Measurements from ENCODE around the gene ADAMTS20. TPM values are rescaled to one million over a fixed set of nuclear protein-coding genes. Genes with fewer than 3 reads are reported as not detected.
A peak's percentile ranks its signal among the peaks of the same experiment; 100 is the strongest.

The ADAMTS20 gene
- total and polyA plus RNA-seq, 5 donors, result not detected

DNA sequence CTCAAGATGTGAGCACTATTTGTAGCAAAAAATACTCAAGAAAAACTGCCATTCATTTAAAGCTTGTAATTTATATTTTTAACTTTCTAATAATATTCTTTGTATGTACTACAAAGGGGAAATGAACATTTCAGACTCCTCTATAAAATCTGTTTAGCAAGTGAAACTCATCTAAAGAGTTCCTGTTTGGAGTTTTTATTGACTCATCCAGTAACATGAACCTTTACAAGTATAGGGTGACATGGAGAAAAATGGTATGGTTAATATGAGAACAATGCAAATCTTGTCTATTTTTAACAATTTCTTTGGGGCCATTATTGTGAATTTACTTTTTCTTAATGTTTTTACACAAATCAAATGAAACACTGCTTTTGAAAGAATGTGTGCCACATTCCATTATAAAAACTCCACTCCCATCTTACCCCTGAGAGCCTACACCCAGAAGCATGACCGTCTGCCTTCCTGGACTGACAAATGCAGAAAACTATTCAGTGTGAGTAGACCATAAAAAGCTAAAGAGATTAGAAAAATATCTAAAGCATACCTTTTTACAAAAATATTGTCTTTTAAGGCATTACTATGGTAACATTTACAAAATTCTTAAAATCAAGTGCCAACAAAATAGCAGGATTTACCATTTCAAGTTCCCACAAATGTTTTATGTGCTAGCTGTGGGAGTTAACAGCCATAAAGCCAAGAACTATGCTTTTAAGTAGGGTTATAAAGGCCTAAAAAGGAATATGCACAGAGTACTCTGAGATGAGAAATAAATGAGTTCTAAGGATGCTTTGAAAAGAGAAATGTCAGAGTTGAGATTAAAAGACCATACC lies 144.0 kb downstream of the ADAMTS20 start:
- no peak for DNase-seq

DNA sequence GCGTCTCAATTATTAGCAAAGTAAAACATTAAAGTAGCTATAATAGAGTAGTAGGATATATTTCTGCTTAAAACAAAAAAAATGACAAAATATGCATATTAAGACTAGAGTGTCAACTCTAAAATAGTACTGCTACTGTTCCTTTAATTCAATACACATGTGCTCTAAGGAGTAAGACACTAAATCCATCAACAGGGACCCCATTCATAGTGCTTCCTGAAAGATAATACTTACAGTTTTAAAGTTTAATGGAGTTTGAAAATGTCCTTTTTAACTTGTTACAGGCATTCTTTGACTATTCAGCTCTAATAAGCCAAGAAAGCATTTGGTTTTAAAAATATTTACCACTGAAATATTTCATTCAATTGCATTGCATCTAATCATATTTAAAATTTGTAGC lies 145.2 kb downstream of the ADAMTS20 start:
- intact Hi-C loops (cut with DNase I), result no loop called here
- 87% methylated on average over 1 of the region's 1 CpG for WGBS
- H3K27me3 ChIP-seq (ENCODE audit: control insufficient read depth, insufficient read depth), result no peaks in the 10 kb centered on the region
- H3K9me3 ChIP-seq (ENCODE audit: control insufficient read depth, low read length), result no peaks in the 10 kb centered on the region
- no peak for DNase-seq
- no peak overlapping the region for H3K27ac ChIP-seq (ENCODE audit: low read length)
- no peak overlapping the region for H3K4me3 ChIP-seq (ENCODE audit: low read length)
- H3K4me1 ChIP-seq (ENCODE audit: control insufficient read depth, insufficient read depth, low read length), result no peaks in the 10 kb centered on the region
- no peak for ATAC-seq

More for the DNA sequence above, 144.0 kb downstream of the ADAMTS20 start:
- Histone ChIP-seq H3K9me3 (ENCODE audit: control insufficient read depth, low read length) (no peaks in the 10 kb centered on the region), H3K27me3 (ENCODE audit: control insufficient read depth, insufficient read depth) (no peaks in the 10 kb centered on the region), H3K4me3 (ENCODE audit: low read length) (no peak overlapping the region), H3K27ac (ENCODE audit: low read length) (no peak overlapping the region), H3K4me1 (ENCODE audit: control insufficient read depth, insufficient read depth, low read length) (no peaks in the 10 kb centered on the region)
- no peak for ATAC-seq
- 52% methylated on average over 1 of the region's 1 CpG for WGBS
- intact Hi-C loops (cut with DNase I), result no loop called here

DNA sequence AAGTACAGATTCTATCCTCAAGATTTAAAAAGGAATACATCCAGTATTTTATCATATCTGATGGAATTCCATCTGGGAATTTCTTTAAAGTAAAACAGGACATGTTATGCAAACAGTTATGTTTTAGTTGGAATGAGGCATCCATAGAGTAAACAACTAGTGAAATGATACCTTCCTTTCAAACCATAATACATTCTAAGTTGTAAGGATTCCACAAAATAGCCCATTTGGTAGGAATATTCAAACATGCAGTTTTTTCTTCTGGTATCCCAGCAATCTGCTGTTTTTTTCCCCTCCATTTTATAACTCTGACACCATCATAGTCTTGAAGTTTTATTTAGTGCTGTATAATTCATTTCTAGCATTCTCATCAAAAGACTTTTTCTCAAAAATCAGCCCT lies 149.6 kb downstream of the ADAMTS20 start:
- Histone ChIP-seq H3K27ac (ENCODE audit: low read length) (no peak overlapping the region), H3K4me1 (ENCODE audit: control insufficient read depth, insufficient read depth, low read length) (no peaks in the 10 kb centered on the region), H3K9me3 (ENCODE audit: control insufficient read depth, low read length) (no peaks in the 10 kb centered on the region), H3K4me3 (ENCODE audit: low read length) (no peak overlapping the region), H3K27me3 (ENCODE audit: control insufficient read depth, insufficient read depth) (no peaks in the 10 kb centered on the region)
- ATAC-seq, result no peak
- DNase-seq, result no peak
- intact Hi-C loops (cut with DNase I), result no loop called here

DNA sequence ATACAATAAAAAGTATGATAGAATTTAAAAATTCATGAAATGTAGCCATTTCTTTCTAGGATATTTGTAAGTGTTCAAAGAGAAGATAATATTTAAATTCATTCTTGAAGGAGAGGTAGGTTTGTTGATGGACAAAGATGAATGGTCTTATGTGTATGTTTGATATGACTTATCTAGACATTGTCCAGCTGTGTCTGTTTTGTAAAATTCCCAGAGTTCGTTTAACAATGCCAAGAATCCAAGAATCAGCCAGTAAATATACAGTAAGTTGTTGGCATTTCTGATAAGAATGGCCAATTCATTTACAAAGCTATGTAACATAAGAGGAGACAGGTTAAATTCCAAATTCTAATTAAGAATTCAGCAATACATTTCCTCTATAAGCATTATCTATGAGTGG lies 150.9 kb downstream of the ADAMTS20 start:
- Histone ChIP-seq H3K27me3 (ENCODE audit: control insufficient read depth, insufficient read depth) (no peaks in the 10 kb centered on the region), H3K4me3 (ENCODE audit: low read length) (no peak overlapping the region), H3K27ac (ENCODE audit: low read length) (no peak overlapping the region), H3K9me3 (ENCODE audit: control insufficient read depth, low read length) (no peaks in the 10 kb centered on the region), H3K4me1 (ENCODE audit: control insufficient read depth, insufficient read depth, low read length) (no peaks in the 10 kb centered on the region)
- intact Hi-C loops (cut with DNase I), result no loop called here
- WGBS, result 15% methylated on average over 1 of the region's 1 CpG
- ATAC-seq (no peak), DNase-seq (no peak)

DNA sequence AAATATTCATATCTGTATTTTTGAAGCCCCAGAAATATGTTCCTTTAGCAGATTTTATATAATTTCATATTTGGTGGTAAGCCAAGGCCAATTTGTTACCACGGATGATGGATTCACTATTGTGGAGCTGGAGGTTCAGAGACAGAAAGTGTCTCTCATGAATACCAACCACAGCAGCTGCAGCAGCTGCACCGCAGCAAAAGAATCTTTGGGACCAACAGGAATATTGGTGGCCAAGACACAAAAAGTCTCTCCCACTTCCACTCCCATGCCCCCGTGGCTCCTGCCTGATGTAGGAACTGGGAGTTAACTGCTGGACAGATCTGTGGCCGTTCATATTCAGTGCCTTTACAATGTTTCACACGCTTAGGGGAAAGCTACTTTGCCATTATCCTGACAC lies 155.3 kb downstream of the ADAMTS20 start:
- Histone ChIP-seq H3K4me1 (ENCODE audit: control insufficient read depth, insufficient read depth, low read length) (no peaks in the 10 kb centered on the region), H3K27ac (ENCODE audit: low read length) (no peak overlapping the region), H3K9me3 (ENCODE audit: control insufficient read depth, low read length) (no peaks in the 10 kb centered on the region), H3K27me3 (ENCODE audit: control insufficient read depth, insufficient read depth) (no peaks in the 10 kb centered on the region), H3K4me3 (ENCODE audit: low read length) (no peak overlapping the region)
- DNase-seq (peak in 1 of 3 donors; percentile 22), ATAC-seq (no peak)
- intact Hi-C loops (cut with DNase I), result no loop called here
- WGBS, result 59% methylated on average over 5 of the region's 5 CpGs

DNA sequence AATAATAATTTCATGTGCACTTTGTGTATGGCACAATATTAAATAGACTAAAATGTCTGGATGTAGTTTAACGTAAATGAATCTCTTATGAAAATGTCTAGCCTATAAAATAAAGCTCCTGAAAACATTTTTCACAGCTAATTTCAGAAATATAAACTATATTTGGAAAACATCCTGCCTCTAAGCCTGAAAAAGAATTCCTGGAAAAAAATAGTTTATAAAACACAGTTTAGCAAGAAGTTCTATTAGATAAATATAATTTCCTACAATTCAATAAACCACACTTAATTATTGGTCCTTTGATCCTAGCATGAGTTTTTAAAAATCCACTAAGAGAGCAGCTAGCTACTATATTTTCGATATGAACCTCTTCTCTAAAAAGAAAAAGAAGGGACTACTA lies 159.9 kb downstream of the ADAMTS20 start:
- H3K27ac ChIP-seq (ENCODE audit: low read length), result no peak overlapping the region
- no peak overlapping the region for H3K4me3 ChIP-seq (ENCODE audit: low read length)
- no peaks in the 10 kb centered on the region for H3K27me3 ChIP-seq (ENCODE audit: control insufficient read depth, insufficient read depth)
- intact Hi-C loops (cut with DNase I), result no loop called here
- ATAC-seq (no peak), DNase-seq (no peak)
- no peaks in the 10 kb centered on the region for H3K9me3 ChIP-seq (ENCODE audit: control insufficient read depth, low read length)
- H3K4me1 ChIP-seq (ENCODE audit: control insufficient read depth, insufficient read depth, low read length), result no peaks in the 10 kb centered on the region
- WGBS, result 89% methylated on average over 2 of the region's 2 CpGs

DNA sequence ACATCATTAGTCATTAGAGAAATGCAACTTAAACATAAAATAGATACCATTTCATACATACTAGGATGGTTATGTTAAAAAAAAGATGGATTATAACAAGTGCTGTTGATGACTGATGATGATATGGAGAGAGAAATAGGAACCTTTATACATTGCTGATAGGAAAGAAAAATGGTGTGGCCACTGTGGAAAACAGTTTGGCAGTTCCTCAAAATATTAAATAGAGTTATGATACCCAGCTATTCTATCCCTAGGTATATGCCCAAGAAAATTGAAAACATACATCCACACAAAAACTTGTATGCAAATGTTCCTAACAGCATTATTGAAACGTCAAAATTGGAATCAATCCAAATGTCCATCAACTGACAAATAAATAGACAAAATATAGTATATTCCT lies 170.1 kb downstream of the ADAMTS20 start:
- 59% methylated on average over 1 of the region's 1 CpG for WGBS

DNA sequence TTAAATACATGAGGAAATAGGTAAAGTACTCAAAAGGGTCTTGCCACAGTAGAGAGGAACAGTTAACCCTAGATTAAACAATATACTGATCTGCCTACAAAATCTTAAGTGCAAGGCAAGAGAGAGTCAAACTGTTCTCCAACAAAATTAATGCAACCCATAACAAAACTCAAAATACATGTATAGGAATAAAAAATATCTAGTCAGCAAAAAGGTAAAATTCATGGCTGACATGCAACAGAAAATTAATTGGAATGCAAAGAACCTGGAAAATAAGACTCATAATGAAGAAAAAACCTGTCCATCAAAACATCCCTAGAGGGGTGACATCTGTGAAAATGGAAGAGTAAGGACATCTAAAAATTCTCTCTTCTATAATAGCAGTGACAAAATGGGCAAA lies 173.6 kb downstream of the ADAMTS20 start:
- no peak for ATAC-seq
- no peaks in the 10 kb centered on the region for H3K27me3 ChIP-seq (ENCODE audit: control insufficient read depth, insufficient read depth)

More for the DNA sequence above, 170.1 kb downstream of the ADAMTS20 start:
- no peaks in the 10 kb centered on the region for H3K4me1 ChIP-seq (ENCODE audit: control insufficient read depth, insufficient read depth, low read length)
- no peaks in the 10 kb centered on the region for H3K9me3 ChIP-seq (ENCODE audit: control insufficient read depth, low read length)
- H3K27ac ChIP-seq (ENCODE audit: low read length), result no peak overlapping the region
- DNase-seq, result no peak
- ATAC-seq, result no peak
- intact Hi-C loops (cut with DNase I), result no loop called here
- H3K27me3 ChIP-seq (ENCODE audit: control insufficient read depth, insufficient read depth), result no peaks in the 10 kb centered on the region
- H3K4me3 ChIP-seq (ENCODE audit: low read length), result no peak overlapping the region

DNA sequence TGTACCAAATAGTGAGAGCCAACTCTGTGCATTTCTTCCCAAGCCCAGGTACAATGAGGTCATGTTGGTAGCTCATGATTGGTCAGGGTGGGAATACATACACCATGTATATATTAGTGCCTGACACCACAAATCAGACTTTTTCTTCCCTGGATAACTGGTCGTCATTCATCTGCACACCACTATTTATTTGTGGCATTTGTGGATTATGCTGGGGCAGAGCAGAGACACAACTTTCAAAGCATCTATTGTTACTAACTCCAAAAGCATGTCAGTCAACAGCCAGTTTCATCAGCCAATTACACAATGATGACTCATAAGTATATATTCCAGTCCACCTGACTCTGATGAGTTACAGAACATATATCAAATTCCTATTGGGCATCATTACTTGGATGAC lies 181.7 kb downstream of the ADAMTS20 start:
- intact Hi-C loops (cut with DNase I), result no loop called here
- Histone ChIP-seq H3K9me3 (ENCODE audit: control insufficient read depth, low read length) (no peaks in the 10 kb centered on the region), H3K27ac (ENCODE audit: low read length) (no peak overlapping the region), H3K4me1 (ENCODE audit: control insufficient read depth, insufficient read depth, low read length) (no peaks in the 10 kb centered on the region), H3K27me3 (ENCODE audit: control insufficient read depth, insufficient read depth) (no peaks in the 10 kb centered on the region), H3K4me3 (ENCODE audit: low read length) (no peak overlapping the region)
- no peak for DNase-seq
- no peak for ATAC-seq
- 68% methylated on average over 1 of the region's 1 CpG for WGBS

More for the DNA sequence above, 173.6 kb downstream of the ADAMTS20 start:
- H3K4me1 ChIP-seq (ENCODE audit: control insufficient read depth, insufficient read depth, low read length), result no peaks in the 10 kb centered on the region
- no peak overlapping the region for H3K27ac ChIP-seq (ENCODE audit: low read length)
- H3K9me3 ChIP-seq (ENCODE audit: control insufficient read depth, low read length), result no peaks in the 10 kb centered on the region
- H3K4me3 ChIP-seq (ENCODE audit: low read length), result no peak overlapping the region
- DNase-seq, result no peak
- intact Hi-C loops (cut with DNase I), result no loop called here

DNA sequence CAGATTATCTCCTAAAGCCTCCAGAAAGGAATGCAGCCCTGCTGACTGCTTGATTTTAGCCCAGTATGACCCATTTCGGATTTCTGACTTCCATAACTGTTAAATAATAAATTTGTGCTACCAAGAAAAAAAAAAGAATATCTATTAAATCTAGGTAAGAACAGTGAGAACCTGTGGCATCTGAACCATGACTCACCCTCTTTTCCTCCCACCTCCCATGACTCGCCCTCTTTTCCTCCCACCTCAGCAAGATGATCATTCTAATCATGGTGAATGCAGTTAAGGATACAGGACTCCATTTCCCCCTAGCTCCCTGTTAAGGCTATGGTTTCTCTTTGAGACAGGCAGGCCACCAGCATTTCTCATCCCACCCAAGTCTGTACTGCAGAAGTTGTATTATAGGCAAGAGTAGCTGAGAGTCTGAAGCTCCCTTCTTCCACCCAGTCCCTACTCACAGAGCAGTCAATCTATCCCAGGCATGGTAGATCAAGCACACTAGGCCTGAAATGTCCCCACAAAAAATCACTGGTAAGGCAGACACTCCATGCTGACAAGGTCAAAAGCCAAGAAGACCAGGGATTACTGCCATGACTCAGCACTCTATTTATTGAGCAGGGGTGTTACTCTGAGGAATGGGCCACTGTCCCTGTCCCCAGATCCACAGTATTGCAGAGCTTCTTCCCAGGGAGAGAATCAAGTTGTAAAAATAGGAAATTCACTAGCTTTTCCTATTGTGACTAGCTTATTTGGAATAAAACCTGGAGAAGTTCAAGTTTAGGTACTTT lies 188.9 kb downstream of the ADAMTS20 start:
- ATAC-seq (no peak), DNase-seq (no peak)
- no peak overlapping the region for H3K27ac ChIP-seq (ENCODE audit: low read length)
- H3K4me1 ChIP-seq (ENCODE audit: control insufficient read depth, insufficient read depth, low read length), result no peaks in the 10 kb centered on the region
- H3K4me3 ChIP-seq (ENCODE audit: low read length), result no peak overlapping the region
- H3K9me3 ChIP-seq (ENCODE audit: control insufficient read depth, low read length), result no peaks in the 10 kb centered on the region
- WGBS, result 72% methylated on average over 2 of the region's 2 CpGs
- intact Hi-C loops (cut with DNase I), result no loop called here
- no peaks in the 10 kb centered on the region for H3K27me3 ChIP-seq (ENCODE audit: control insufficient read depth, insufficient read depth)

DNA sequence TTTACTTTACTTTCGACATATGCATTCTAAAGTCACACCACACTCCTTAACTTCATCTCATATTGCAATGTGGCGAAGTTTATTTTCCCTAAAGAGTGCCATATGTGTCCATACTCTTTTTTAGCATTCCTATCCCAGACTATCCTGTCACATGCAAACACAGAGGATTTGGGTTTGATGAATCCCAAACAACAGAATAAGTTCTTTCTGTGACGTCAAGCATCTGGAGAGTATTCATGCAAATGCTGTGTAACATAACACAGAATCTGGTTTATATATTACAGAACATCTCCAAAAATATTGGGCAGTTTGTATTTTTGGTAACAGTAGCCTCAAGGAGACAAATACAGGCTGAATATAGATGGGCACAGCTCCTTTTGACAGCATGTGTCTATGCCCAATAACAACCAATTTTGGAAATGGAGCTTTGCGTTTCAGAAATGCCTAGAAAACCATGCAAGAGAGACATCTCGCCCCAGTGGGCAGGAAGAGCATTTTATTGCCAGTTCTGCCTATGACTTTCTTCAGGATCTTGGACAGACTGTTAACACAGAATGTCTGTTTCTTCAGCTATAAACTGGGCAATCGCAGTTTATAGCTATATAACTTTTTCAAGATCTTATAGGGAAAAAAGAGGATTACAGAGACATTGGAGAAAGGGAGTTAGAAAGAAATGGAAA lies 190.8 kb downstream of the ADAMTS20 start:
- Histone ChIP-seq H3K4me1 (ENCODE audit: control insufficient read depth, insufficient read depth, low read length) (no peaks in the 10 kb centered on the region), H3K27me3 (ENCODE audit: control insufficient read depth, insufficient read depth) (no peaks in the 10 kb centered on the region), H3K4me3 (ENCODE audit: low read length) (no peak overlapping the region), H3K9me3 (ENCODE audit: control insufficient read depth, low read length) (no peaks in the 10 kb centered on the region), H3K27ac (ENCODE audit: low read length) (no peak overlapping the region)
- no peak for ATAC-seq
- WGBS, result 77% methylated on average over 6 of the region's 6 CpGs
- DNase-seq, result no peak
- intact Hi-C loops (cut with DNase I), result no loop called here
